Activated T-cell treated with anti-CD3 and anti-CD28 coated beads, Interleukin-2, amount 50 U/mL, for 48 hours (primary cell): ENCODE results near the gene SLC26A4.
A peak's percentile ranks its signal among the peaks of the same experiment; 100 is the strongest.

Source experiments
- DNase-seq, 2 experiments: peaks; one replicate each; pipeline ENCODE4 v3.0.0-alpha.2; 2020

SLC26A4 gene

GRCh38 chr7:107697321-107698049 lies 36.9 kb downstream of the SLC26A4 start:
- no peak for DNase-seq

GRCh38 chr7:107700570-107700969 lies 39.9 kb downstream of the SLC26A4 start:
- DNase-seq, result no peak

DNA sequence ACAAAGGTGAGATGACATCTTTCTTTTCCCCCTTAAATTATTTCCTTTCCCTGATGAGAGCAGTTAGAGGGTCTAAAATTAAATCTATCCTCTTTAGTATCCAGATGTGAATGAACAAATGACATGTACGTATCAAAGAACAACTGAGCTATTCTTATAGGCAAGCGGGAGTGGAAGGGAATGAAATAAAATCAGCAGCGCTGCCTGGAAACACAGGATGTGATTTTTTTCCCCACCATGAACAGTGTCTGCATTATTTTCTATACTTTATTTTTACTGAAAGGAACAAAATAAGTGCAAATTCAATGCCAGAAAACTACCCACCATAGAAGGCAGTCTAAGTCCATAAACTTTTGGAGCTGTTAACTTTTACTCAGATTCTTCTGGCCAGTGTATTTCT lies 40.6 kb downstream of the SLC26A4 start:
- DNase-seq, result no peak

DNA sequence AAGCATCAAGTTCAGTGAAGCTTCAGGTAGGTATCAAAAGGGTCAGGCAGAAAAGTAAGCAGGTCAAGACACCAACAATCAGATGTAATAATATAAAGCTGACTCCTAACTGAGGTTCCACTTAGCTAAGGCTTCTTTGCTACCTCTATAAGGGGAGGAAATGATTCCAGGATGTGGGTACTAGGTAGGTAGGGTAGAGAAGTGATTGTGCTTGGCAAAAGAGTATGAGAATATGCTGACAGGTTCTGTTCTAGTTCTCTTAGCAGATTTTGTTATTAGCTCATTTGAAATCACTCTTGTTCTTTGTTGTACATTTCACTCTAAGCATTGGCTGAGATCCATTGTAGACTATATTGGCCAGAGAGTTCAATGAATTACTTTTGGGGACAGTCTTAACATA lies 42.6 kb downstream of the SLC26A4 start:
- DNase-seq, result no peak

- no peak for DNase-seq
These were observed 43.2 kb downstream of the SLC26A4 start for GRCh38 chr7:107703872-107704271.

DNA sequence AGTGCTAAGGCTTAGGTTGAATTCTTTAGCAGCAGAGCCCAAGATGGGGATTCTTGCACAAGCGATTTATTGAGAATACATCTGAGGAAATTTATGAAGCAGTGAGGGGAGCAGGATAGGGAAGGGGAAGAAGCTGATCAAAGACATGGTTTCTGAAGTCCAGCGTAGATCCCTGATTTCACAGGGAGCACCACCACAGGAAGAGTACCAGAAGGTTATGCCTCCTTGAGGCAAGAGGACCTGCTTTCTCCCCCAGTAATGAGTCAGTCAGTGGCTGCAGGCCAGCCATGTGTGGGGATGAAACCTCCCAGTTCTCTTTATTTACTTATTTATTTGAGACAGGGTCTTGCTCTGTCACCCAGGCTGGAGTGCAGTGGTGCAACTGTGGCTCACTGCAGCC lies 48.3 kb downstream of the SLC26A4 start:
- no peak for DNase-seq

- no peak for DNase-seq
These were observed 50.7 kb downstream of the SLC26A4 start for GRCh38 chr7:107711301-107711700.

- DNase-seq, result no peak
These were observed 51.4 kb downstream of the SLC26A4 start for GRCh38 chr7:107712025-107712424.

DNA sequence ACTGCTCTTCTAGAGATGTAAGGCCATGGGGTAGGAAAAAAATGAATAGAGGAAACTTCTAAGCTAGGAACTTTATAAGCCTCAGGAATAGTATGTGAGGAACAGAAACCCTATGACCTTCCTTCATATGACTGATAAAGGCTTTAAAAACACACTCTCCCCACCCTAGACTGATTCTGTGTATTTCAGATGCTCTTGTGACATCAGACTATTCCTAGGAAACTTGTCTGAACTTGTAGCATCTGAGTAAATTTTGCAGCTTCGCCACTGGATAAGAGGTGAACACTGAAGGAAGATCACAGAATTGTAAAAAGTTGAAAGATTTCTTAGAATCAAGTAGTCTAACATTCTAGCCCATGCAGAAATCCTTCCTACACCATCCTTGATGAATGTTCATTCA lies 52.3 kb downstream of the SLC26A4 start:
- DNase-seq, result no peak

GRCh38 chr7:107715531-107715930 lies 54.9 kb downstream of the SLC26A4 start:
- DNase-seq, result no peak

GRCh38 chr7:107718456-107719193 lies 58.0 kb downstream of the SLC26A4 start:
- DNase-seq, result no peak

GRCh38 chr7:107721286-107721685 lies 60.7 kb downstream of the SLC26A4 start:
- DNase-seq, result no peak

DNA sequence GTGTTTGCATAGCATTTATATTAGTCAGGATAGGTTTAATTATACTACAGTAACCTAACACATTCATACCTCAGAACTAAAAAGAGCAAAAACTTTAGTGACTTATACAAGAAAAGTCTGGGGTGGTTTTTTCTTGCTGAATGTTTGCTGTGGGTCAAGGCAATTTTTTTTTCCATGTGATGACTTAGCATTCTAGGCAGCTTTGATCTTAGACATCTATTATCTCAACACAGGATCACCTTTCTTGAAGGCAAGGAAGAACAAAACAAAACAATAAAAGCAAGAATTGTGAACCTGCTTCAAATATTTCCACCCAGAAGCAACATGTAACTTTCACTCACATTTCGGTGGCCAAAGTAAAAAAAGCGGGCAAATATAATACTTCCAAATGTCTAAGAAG lies 62.6 kb downstream of the SLC26A4 start:
- no peak for DNase-seq

- peak; percentile 24 to 45 for DNase-seq
These were observed 64.6 kb downstream of the SLC26A4 start for GRCh38 chr7:107725138-107725740.

- no peak for DNase-seq
These were observed 65.9 kb downstream of the SLC26A4 start for GRCh38 chr7:107726356-107727130.

- DNase-seq, result no peak
These were observed 67.6 kb downstream of the SLC26A4 start for GRCh38 chr7:107728276-107728675.

DNA sequence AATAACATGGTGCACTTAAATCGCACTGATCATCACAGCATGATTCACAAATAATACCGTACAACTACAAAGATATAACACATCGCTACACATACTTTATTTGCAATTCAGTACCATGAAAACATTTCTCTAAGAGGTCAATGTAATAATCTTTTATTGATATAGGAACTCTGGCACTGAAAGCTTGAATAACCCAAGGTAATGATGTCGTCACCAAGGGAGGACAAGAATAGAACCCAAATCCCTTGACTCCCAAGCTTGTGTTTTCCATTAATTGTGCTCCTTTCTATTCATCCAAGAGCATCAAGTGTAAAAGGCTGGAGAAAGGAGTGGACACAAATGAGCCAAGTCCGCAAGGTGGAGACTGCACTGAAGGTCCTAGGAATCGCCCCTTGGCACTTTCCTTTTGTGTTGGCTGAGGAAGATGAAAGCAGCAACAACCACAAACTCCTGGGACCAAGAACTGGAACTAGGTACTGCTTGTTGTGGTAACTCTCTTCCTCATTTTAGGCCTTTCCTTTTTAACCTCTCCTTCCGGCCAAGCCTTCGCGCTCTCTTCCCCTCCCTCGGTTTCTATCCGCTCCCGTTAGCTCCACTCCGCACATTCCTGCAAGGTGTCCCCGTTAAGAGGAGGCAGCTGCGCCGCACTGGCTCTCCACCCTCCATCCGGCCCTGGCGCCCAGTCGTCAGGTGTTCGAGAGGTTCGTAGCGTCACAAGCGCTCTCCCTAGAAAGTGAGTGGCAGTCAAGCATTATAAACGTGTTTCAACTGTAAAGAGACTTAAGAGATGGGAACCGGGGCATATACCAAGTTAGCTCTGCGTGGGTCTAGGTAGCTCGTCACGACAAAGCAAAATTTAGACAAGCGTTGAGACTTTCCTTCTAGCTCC lies 82.3 kb downstream of the SLC26A4 start:
- DNase-seq, result no peak

- peak; percentile 98 to 99 for DNase-seq
These were observed 83.1 kb downstream of the SLC26A4 start, which contains the start of gene CBLL1 for GRCh38 chr7:107743567-107744344. CBLL1 (plus strand) TSS chr7:107744142; CDS start chr7:107744164, 22 bp downstream.

DNA sequence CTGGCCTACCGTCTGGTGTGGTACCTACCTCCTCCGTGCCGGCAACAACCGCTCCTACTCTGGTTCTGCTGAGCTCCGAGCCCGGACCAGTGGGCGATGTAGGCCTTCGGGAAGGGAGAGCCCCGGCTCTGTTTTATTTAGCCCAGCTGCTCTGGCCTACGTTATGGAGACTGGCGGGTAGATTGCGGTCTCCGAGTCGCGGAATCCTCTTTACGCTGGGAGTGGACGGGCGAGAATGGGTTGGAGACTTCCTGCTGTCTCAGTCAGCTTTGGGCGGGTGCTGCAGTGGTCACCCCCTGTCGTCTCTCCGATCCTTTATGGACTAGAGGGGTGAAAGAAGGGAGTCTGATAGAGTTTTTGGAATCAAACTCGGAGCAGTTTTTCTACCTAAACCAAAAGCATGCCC lies 83.7 kb downstream of the SLC26A4 start:
- no peak for DNase-seq

DNA sequence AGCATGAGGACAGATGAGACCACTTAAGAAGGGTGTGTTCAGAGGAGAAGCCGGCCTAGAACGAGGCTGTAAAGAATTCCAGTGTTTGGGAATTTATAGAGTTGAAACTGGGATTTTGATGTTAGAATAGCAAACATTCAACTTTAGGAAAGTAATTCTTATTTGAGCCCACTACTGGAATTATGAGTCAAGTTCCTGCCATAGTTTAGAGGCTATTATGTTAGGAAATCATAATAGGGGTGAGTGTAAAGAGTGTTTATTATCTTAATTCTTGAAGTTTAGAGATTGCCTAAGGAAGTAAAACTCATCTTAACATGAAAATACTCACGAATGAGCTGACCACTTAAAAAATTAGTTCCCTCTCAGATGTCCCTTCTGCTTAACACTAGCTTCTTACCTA lies 85.4 kb downstream of the SLC26A4 start:
- no peak for DNase-seq

- no peak for DNase-seq
These were observed 90.5 kb downstream of the SLC26A4 start for GRCh38 chr7:107751113-107751512.
